ENCODE measurements around the gene AIG1.

DNA sequence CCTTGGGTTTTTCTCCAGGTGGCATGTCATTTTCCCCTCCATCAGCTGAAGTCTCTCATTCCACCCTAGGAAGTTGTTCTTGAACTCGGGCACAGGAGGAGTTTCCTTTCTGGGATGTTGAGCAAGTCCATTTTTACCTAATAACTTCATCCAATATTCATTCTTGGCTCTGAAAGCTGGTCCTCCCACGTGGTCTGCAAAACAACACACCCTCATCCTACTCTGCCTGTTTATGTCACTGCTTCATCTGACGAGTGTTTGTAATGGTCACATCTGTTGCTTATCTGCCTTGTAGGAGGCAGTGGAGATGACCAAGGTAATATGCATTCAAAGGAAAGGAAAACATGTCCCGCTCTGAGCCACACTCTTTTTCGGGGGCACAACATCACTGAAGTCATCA, 41.7 kb upstream of the AIG1 start:
- TF ChIP-seq POLR2A (IDR thresholded peaks at IDR 0.05) (no peak), CTCF (IDR thresholded peaks at IDR 0.05) (no peak)
